Measurements from ENCODE around the gene CYP1B1.
A peak's percentile ranks its signal among the peaks of the same experiment; 100 is the strongest.

The CYP1B1 gene

GRCh38 chr2:38057651-38058410, 18.1 kb downstream of the CYP1B1 start:
- H3K27me3 ChIP-seq = no peaks in the 10 kb centered on the region
- H3K27ac ChIP-seq = no peak overlapping the region
- DNase-seq = no peak
- no peaks in the 10 kb centered on the region for H3K9me3 ChIP-seq
- H3K4me3 ChIP-seq = no peak overlapping the region
- TF ChIP-seq CTCF (IDR thresholded peaks at IDR 0.05) = no peak
- H3K36me3 ChIP-seq = no peaks in the 10 kb centered on the region
- intact Hi-C loops (cut with DNase I; ENCODE audit: low total_unique reads) = no loop called here
- no peaks in the 10 kb centered on the region for H3K4me1 ChIP-seq

- H3K9me3 ChIP-seq = no peaks in the 10 kb centered on the region
- H3K36me3 ChIP-seq = no peaks in the 10 kb centered on the region
- DNase-seq = no peak
- no peak overlapping the region for H3K4me3 ChIP-seq
- H3K27ac ChIP-seq = no peak overlapping the region
- H3K4me1 ChIP-seq = no peaks in the 10 kb centered on the region
- intact Hi-C loops (cut with DNase I; ENCODE audit: low total_unique reads) = no loop called here
- H3K27me3 ChIP-seq = no peaks in the 10 kb centered on the region
- TF ChIP-seq CTCF (IDR thresholded peaks at IDR 0.05) = no peak
Measured at GRCh38 chr2:38056216-38056615, 19.7 kb downstream of the CYP1B1 start.

- Histone ChIP-seq H3K9me3 (no peaks in the 10 kb centered on the region), H3K36me3 (no peaks in the 10 kb centered on the region)
Measured at GRCh38 chr2:38045811-38046210, 30.1 kb downstream of the CYP1B1 start.

GRCh38 chr2:38039121-38039910, 36.6 kb downstream of the CYP1B1 start:
- H3K9me3 ChIP-seq = no peaks in the 10 kb centered on the region
- DNase-seq = no peak
- no peaks in the 10 kb centered on the region for H3K36me3 ChIP-seq
- no peaks in the 10 kb centered on the region for H3K27me3 ChIP-seq
- H3K27ac ChIP-seq = no peak overlapping the region
- H3K4me3 ChIP-seq = no peak overlapping the region
- no peak for TF ChIP-seq CTCF (IDR thresholded peaks at IDR 0.05)
- intact Hi-C loops (cut with DNase I; ENCODE audit: low total_unique reads) = no loop called here
- H3K4me1 ChIP-seq = peaks cover 0 to 13% (median 0%) of the 10 kb centered on the region in 4 donors

More at GRCh38 chr2:38045811-38046210, 30.1 kb downstream of the CYP1B1 start:
- Histone ChIP-seq H3K4me1 (no peaks in the 10 kb centered on the region), H3K27ac (no peak overlapping the region), H3K4me3 (no peak overlapping the region), H3K27me3 (no peaks in the 10 kb centered on the region)
- no peak for TF ChIP-seq CTCF (IDR thresholded peaks at IDR 0.05)
- intact Hi-C loops (cut with DNase I; ENCODE audit: low total_unique reads) = no loop called here
- DNase-seq = no peak

- peak overlapping the region; percentile 36 to 46 for H3K4me3 ChIP-seq
- no peaks in the 10 kb centered on the region for H3K27me3 ChIP-seq
- H3K4me1 ChIP-seq = peaks cover 0 to 13% (median 0%) of the 10 kb centered on the region in 4 donors
- no peak for DNase-seq
- no peak for TF ChIP-seq CTCF (IDR thresholded peaks at IDR 0.05)
- H3K27ac ChIP-seq = peak overlapping the region; percentile 10 to 32
- no peaks in the 10 kb centered on the region for H3K36me3 ChIP-seq
- no peaks in the 10 kb centered on the region for H3K9me3 ChIP-seq
- intact Hi-C loops (cut with DNase I; ENCODE audit: low total_unique reads) = no loop called here
Measured at GRCh38 chr2:38038682-38039081, 37.3 kb downstream of the CYP1B1 start.

All from tibial artery (tissue), 4 donors.